ENCODE data around the gene PRC1. TPM values are rescaled to one million over a fixed set of nuclear protein-coding genes. Genes with fewer than 3 reads are reported as not detected.

The PRC1 gene
- total RNA-seq, 1 donor from 2014 or later: 9.3 TPM

- intact Hi-C loops (cut with micrococcal nuclease): no loop called here
- no peak for DNase-seq
- ChIA-PET CTCF (no interaction called here), POLR2A (no interaction called here)
- H3K36me3 Mint-ChIP-seq (ENCODE audit: low read depth): peaks cover 51% of the 10 kb centered on the region
- H3K4me3 Mint-ChIP-seq: no peak overlapping the region
- peaks cover 13% of the 10 kb centered on the region for H3K4me1 Mint-ChIP-seq
- TF ChIP-seq CTCF (IDR thresholded peaks at IDR 0.05): no peak
- no peak overlapping the region for H3K27ac Mint-ChIP-seq
- no peak for ATAC-seq (ENCODE audit: low read depth)
- no peaks in the 10 kb centered on the region for H3K9me3 Mint-ChIP-seq
- H3K27me3 Mint-ChIP-seq: no peaks in the 10 kb centered on the region
Measured at GRCh38 chr15:90960298-90961091, 33.8 kb downstream of the PRC1 start.

GRCh38 chr15:90959894-90960293 is 34.4 kb downstream of the PRC1 start:
- no peak overlapping the region for H3K4me3 Mint-ChIP-seq
- H3K27ac Mint-ChIP-seq: no peak overlapping the region
- H3K27me3 Mint-ChIP-seq: no peaks in the 10 kb centered on the region
- POLR2A ChIA-PET: no interaction called here
- ATAC-seq (ENCODE audit: low read depth) (no peak), DNase-seq (no peak)
- H3K4me1 Mint-ChIP-seq: peaks cover 16% of the 10 kb centered on the region
- intact Hi-C loops (cut with micrococcal nuclease): loop anchor here (5.0 to 10.0 kb wide), 3 partner anchors 262 to 1115 kb away; no protein-coding TSS in a partner anchor
- TF ChIP-seq CTCF (IDR thresholded peaks at IDR 0.05): no peak
- H3K36me3 Mint-ChIP-seq (ENCODE audit: low read depth): peaks cover 47% of the 10 kb centered on the region
- CTCF ChIA-PET: no interaction called here
- H3K9me3 Mint-ChIP-seq: no peaks in the 10 kb centered on the region

- intact Hi-C loops (cut with micrococcal nuclease): loop anchor here (5.0 to 10.0 kb wide), 3 partner anchors 263 to 1116 kb away; no protein-coding TSS in a partner anchor
- H3K36me3 Mint-ChIP-seq (ENCODE audit: low read depth): peaks cover 47% of the 10 kb centered on the region
- POLR2A ChIA-PET: interaction anchor here (0.7 to 1.3 kb wide), 2 partner anchors 9 to 312 kb away, joined by 6 read pairs; no protein-coding TSS in a partner anchor
- H3K9me3 Mint-ChIP-seq: no peaks in the 10 kb centered on the region
- no peak overlapping the region for H3K27ac Mint-ChIP-seq
- H3K27me3 Mint-ChIP-seq: no peaks in the 10 kb centered on the region
- no peak for ATAC-seq (ENCODE audit: low read depth)
- CTCF ChIA-PET: interaction anchor here (1.5 to 4.7 kb wide), 4 partner anchors 9 to 90 kb away, joined by 3 to 39 read pairs (median 28); partner anchors contain the start of gene HDDC3
- TF ChIP-seq CTCF (IDR thresholded peaks at IDR 0.05): no peak
- DNase-seq: no peak
- H3K4me1 Mint-ChIP-seq: peaks cover 21% of the 10 kb centered on the region
- no peak overlapping the region for H3K4me3 Mint-ChIP-seq
Measured at GRCh38 chr15:90959028-90959595, 35.2 kb downstream of the PRC1 start.

GRCh38 chr15:90957791-90958190 is 36.5 kb downstream of the PRC1 start:
- intact Hi-C loops (cut with micrococcal nuclease): loop anchor here (5.0 to 10.0 kb wide), 3 partner anchors 265 to 1117 kb away; no protein-coding TSS in a partner anchor
- Mint-ChIP-seq H3K4me1 (peaks cover 21% of the 10 kb centered on the region), H3K27ac (no peak overlapping the region), H3K36me3 (ENCODE audit: low read depth) (peaks cover 44% of the 10 kb centered on the region), H3K9me3 (no peaks in the 10 kb centered on the region), H3K27me3 (no peaks in the 10 kb centered on the region), H3K4me3 (peak overlapping the region; percentile 64)
- ChIA-PET POLR2A (interaction anchor here (0.6 to 2.2 kb wide), 3 partner anchors 25 to 314 kb away, joined by 4 to 17 read pairs (median 6); no protein-coding TSS in a partner anchor), CTCF (interaction anchor here (1.0 to 4.7 kb wide), 8 partner anchors 10 to 314 kb away, joined by 4 to 39 read pairs (median 7); partner anchors contain the start of gene HDDC3)
- DNase-seq: no peak
- no peak for TF ChIP-seq CTCF (IDR thresholded peaks at IDR 0.05)
- no peak for ATAC-seq (ENCODE audit: low read depth)

All from activated B cell treated with CpG ODN at 0.5 μM for 24 hours (primary cell).